GM21529 (cell line): ENCODE results near the gene BCOR.

Experiments used
- ATAC-seq: cut with Tn5 transposase; IDR thresholded peaks from one replicate; pipeline ENCODE4 v1.9.1; 2021; ENCODE audit not compliant: unreplicated experiment

Gene BCOR

DNA sequence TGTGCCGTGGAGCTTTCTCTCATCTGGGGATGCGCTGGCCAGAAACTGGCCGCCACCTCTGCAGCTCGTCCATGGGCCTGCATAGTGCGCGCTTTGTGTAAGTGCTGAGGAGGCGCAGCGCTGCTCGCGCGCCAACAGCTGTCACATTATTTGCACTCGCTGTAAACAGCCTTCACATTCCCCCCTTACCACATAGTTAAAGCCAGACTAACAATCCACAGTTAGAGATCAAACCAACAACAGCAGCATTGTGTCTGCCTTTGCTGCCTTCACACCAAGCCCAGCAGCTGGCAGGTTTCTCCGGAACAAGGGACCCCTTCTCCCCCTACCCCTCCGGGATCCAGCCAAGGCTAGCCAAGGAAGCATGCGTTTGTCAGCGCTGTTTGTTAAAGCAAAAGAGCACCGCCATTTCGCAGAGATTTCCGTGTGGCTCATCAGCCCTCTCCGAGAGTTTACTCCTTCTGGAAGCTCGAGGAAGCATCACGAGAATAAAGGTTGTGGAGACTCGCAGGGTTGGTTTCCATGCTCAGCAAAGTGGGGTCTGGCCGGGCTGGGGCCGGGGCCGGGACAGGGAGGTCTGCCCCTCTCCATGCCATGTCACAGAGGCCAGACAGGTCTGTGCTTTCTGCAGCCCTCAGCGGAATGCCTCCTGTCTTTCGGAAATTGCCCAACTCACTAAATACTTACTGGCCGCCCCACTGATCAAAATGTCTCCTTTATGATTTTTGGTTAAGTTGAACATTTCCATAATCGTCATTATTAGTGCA is 11.0 kb downstream of the BCOR start:
- no peak for ATAC-seq

DNA sequence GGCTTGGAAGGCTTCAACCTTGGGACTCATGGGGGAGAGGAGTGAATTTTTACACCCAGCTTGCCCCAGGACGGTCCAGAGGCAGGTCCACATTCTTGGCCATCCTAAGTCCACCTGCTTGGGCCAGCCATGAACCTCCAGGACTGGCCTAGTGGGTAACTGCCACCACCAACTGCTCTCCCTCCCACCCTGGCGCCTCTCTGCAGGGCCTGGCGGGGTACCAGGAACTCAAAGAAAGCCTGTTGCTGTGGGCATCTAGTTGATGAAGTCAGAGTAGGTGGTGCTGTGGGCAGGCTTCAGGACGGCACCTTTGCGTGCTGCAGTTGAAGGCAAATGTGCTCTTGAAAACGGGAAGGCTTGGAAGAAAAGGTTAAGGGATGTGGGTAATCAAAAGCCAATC is 12.0 kb downstream of the BCOR start:
- ATAC-seq, result no peak

DNA sequence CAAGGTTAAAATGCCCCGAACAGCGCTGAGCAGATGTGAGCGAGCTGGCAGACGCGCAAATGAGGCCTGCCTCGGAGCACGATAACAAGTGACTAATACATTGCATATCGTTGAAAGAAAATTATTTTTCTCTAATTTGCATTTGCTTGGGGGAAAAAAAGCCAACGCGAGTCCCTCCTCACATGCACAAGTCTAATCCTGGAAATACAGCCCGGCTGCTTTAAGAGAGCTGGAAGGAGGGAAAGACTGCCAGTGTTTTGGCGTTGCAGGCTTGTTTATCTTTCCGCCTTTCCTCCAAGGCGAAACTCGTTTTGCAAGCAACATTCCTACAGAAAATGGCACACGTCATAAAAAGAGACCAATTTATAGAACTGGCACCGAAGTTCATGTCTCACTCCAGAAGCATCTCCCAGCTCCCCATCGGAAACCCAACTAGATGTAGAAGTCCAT is 12.6 kb downstream of the BCOR start:
- no peak for ATAC-seq

DNA sequence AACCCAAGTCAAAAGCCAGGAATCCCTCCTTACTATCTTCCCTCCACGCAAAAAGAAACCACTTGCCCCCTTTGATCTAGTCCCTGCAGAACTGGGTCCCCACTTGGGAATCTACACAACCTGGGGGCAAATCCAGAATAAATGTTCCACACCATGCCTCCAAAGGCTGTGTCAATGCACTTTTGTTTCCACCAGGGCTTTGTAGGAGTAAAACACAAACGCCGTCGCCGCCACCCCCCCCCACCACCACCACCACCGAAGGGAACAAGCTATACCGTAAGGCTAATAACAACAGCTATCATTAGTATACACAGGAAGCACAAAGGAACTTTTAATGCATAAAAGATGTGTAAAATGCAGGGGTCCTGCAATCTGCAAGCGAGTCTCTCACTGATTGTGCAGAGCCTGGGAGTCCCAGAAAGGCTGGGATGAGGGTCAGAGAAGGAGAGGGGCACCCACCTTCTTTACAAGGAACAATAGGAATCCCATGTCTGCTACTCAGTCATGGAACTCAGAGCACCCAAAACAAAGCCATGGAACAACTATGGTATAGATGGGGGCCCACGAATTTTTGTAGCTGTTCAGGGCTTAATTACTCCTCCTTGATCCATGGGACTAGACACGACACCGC is 13.2 kb downstream of the BCOR start:
- ATAC-seq, result no peak

DNA sequence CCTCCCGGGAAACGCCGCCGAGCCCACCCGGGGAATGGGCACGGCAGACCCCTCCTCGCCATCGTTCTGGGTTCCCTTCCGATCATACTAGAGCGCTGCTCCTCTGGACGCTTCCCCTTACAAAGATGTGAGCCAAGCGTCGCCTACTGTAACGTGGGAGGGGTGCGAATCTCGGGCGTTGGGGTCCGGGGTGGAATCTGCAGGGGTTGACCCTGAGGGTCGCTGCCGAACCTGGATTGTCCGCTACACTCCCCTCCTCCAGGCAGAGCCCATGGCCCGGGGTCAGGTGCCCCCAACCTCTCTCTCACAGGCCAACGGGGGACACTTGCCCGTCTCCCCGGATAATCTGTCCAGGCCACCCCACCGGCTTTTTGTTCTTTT is 13.8 kb downstream of the BCOR start:
- no peak for ATAC-seq

DNA sequence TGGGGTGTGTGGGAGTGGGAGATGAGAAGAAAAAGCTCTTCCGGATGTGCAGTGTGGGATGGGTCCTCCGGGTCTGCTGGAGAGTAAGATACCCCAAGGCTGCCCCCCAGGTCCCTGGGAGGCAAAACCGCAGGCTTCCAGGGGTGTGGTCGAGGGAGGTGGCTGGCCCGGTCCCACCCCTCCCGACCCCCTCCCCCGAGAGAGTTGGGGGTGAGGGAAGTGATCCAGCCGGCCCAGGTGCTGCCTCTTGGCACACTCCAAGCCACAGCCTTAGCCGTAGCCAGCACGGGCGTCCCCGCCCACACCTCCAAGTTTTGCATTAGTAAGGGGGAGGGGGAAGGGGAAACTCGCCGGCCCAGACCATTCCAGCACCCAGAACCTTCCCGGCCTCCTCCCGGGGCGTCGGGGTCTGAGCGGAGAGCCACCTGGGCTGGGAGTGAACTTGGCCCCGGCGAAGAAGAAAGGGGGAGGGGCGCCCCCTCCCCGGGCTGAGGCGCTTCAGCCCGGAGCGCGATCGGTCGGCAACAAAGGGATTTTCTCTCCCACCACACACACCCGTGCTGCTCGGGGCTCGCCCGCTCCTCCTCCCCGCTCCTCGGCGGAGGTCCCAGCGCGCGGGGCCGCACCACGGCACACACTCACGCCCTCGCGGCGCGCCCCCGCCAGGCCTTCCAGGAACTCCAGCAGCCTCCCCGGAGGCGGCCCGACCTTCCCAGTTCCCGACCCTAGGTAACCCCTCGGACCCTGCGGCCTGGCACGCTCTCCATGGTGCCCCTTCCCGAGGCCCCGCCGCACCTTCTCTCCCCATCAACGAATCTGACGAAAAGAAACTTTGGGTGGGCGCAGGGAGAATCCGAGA is 14.4 kb downstream of the BCOR start:
- no peak for ATAC-seq

DNA sequence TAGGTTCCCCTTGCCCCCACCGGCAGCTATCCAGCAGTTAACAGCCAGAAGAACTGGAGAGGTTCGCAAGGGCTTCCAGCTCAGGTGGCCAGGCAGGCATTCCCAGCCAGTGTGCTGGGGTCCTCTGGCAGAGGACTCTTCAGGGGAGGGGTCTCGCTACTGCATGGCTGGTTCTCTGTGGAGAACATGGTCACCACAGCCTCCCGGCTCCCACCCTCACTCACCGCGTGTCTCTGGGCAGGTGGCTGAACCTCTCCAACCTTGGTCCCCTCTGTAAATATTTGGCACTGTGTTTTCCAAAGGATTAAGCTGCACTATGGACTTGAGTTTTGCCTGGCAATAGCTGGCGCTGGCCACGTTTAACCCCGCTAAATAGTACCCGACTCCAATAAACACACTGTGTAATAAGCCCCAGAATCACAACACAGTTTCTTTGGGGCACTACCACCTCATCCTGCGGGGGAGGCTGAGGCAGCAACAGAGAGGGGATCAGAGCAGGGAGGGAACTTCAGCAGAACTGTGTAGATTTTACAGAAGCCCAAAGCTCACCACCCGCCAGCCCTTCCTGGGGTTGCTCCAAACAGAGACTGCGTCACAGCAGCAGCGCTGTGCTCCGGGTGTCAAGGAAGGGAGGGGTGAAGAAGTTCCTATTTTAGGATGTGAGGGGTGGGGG is 15.2 kb downstream of the BCOR start:
- ATAC-seq, result no peak

DNA sequence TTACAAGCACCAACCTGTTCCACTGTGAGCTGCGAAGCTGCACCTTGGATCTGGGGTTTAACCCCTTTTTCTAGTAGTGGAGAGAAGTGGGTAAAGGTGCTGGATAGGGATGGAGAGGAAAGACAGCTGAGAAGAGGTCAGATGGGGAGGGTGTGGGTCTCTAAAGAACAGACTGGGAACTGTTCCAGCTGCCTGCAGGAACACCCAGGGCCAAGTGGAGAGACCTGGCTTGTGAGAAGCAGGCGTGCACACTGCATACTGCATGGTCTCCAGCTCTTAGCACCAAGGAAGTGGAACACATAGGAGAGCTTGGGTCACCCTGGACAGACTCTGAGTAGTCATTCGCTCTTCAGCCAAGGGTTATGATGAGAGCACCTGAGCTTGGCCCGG is 16.1 kb downstream of the BCOR start:
- no peak for ATAC-seq

DNA sequence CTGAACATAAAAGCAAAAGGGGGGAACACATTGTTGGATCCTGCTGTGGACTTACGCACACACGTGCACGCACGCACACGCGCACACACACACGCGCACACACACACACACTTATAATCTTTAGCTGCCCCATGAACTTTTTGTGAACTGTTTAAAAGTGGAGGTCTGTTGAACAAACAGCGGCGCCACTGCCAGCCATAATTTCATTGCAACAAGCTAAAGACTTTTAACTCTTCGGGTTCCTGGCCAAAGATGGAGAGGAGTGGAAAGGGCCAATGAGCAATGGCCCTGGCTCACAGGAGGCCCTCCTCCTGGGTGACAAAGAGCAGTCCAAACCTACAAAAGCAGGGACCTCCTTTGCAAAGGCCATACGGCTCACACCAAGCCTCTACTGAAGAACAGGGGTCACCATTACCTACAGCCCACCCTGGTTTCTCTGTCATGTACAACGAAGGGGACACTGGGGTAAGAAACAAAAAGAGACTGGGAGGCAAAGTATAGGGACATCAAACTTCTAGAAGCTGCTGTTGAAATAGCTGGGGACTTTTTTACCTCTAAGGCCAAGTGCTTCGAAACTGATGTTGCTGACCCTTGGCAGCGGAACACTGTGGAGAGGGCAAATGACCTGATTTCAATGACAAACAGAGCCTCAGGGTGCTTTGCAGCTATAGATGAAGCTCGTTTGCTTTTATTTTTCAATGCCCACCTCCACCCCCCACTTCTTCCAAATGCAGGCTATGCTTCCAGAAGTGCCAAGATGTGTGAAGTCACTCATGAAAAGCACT is 16.7 kb downstream of the BCOR start:
- ATAC-seq, result no peak

DNA sequence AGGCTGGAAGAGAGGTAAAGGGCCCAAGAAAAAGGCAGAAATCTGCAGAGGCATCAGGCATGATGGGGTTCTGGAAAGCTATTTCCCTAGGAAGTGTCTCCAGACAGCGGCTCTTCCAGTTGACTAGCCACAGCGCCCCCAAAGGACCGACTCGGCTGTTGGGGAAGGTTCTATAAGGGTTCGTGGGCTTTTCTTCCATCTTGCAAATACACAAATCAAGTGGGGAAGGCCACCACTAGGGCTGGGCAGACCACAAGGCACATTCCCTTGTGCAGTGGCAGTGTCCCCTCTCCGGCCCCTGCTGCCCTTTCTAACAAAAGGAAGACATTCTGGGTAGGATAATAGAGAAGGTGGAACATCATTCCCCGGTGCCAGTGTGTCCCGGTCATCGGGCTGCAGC is 18.2 kb downstream of the BCOR start:
- no peak for ATAC-seq

DNA sequence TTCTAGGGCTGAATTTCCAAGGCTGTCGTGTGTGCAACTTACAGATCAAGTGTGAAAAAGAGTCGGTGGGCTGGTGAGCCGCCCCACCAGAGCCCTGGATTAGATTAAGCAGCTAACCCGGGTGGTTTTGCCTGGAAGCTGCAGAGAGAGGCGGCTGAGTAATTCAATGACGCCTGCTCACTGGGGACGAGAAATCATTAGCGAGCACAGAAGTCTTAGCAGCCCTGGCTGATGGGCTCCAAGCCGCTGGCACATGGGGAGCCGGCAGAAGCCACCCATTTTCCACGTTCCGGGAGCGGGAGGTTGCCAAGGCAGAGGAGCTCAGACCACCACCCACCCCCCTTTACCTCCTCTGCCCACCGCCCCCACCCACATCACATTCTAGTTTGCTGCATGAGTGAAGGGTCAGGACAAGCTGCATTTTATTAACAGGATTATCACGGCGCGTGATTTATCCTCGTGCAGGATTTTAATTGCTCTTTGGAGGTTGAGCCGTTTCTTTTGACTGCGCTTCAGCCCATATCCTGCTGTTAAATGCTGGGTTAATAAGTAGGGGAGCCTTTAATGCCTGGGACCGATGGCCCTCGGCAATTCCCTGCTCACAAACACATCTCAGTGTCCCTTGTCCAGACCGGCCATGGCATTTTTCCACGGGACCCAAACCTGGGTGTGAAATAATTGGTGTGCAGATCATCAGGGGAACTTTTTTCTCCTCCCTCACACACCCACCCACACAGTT is 19.1 kb downstream of the BCOR start:
- ATAC-seq, result no peak

DNA sequence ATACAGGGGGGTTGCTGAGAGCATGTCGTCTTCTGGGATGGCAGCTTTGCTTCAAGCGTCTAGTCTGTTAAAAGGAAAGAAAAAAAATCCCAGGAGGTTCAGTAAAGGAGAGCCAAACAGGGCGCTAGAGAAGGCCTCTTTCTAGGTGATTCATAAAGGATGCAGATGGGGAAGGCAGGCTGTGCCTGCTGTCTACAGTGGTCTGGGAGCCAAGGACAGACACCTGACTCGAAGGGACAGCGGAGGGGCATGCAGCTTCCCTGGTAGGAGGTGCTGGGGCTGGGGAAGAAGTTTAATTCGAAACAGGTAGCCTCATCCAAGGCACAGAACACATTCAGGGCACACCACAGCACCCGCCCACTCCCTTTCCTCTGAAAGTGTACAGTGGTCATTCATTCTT is 19.9 kb downstream of the BCOR start:
- ATAC-seq, result no peak

DNA sequence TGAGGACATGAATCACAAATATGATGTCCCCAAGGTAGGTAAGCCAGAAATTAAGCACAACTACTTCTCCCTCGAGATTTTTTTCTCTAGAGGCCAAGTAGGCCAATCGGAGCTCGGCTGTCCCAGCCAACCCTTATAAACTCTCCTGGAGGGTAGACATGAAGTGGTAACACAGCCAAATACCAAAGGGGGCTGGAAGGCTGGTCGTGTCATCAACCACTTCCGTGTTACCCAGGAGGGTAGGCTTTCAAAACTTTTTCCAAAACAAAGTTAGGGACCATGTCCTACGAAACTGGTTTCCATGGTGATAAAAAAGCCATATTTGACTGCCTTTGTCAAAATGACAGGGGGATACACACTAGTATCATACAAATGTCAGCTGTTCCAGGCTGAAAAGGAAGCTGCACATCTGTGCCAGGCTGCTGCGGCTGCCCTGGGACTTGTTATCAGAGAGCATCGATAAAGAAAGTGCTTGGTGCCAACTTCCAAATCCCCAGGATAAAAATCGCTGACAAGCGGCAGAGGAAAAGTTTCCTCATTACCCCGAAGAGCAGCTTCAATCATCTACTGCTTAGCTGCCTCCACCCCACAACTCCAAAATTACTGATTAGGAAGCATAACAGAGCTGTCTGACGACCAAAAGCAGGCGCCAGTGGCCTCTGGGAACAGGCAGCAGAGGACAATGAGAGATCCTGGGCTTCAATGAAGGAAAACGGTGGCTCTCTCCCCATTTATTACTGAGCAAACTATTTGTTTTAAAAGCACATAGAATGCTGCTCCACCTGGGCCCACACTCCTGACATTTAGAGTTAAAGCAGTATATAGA is 20.8 kb downstream of the BCOR start:
- ATAC-seq, result no peak

DNA sequence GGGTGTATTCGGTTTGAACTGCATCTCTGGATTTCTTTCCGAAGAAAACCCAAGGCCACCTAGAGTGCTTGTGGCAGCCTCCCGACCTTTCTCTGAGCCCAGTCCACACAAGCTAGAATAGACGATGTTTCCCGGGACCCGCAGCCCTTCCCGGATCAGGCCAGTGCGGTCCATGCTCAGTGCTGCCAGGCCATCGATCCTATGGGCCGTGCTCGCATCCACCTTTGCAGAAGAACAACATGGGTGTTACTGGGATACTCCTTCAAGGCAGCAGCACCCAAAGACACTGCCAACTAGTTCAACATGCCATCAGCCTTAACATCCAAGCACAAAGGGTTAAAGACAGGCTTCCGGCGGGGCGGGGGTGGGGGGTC is 22.8 kb downstream of the BCOR start:
- ATAC-seq, result no peak

DNA sequence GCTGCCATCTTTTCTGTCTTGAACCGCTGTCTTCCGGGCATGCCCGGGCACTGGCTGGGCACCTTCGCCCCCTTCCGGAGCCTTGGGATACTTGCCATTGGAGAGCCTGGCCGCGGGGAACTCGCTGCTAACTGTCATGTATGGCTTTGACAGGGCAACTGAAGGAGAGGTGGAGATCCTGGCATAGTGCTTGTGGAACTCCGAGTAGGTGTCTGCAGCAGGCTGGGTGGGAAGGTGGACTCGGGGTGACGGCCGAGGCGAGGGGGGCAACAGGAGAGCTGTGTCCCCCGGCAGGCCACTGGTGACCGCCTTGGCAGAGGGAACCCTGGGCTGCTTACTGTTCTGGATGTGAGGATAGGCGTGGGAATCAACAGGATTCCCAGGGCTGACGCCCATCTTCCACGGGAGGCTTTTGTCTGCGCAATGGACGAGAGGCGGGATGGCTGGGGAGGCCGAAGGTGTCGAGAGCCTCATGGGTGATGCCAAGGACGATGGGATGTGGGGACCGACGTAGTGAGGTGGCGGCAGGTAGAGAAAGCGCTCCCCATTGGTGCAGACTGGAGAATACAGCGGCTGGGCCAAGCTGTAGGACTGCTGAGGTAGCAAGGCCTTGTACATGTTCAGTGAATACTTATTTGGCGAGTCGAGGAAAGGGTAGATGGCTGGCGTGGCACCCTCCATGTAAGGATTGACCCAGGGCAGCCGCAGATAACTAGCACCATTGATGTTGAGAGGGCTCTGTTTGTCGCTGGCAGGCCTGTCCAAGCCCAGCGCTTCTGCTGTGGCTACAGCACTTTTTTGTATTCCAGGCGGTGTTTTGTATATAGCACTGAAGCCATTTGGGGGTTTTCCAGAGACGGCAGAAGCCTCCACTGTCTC is 23.4 kb downstream of the BCOR start:
- no peak for ATAC-seq

DNA sequence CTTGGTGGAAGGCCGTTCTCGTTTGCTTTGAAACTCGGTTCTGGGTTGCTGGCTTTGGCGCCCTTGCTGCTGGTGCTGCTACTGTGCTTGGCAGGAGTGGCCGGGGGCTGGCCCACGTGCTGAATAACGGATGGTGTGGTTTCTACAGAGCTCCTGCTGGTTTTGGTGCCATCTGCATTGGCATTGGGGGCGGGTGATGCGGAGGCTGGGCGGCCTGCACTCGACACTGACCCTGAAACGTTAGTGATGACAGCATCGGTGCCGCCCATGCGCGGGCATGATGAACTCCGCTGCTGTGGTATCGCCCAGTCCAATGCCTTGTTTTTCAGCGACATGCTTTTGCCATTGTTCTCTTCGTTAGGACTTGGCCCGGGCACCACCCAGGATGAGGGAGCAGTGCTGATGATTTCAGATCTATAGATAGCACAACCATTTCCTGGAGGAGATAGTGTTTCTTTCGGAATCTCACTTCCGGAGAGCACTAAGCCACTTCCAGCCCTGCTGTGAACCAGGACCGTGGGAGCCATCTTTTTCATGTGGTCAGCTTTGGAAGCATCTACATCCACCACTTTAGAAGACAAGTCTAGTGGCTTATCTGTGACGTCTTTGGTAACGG is 24.2 kb downstream of the BCOR start:
- no peak for ATAC-seq

DNA sequence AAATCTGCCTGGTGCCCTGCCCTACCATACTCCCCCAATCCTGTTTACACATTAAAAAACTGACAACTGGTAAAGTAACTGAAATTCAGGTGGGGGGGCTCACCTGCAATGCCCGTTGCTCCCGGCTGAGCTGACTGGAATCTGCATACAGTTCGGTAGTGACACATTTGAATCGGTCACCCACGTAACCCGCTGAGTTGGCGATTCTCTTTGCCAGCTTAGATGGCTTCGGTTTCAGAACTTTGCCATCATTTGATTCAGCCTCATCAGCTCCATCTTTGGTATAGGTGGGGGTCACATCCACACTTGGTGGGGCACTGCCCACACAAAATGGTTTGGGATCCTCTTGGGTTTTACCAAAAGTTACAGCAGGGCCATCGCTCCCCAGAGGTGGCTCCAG is 25.5 kb downstream of the BCOR start:
- ATAC-seq, result no peak

DNA sequence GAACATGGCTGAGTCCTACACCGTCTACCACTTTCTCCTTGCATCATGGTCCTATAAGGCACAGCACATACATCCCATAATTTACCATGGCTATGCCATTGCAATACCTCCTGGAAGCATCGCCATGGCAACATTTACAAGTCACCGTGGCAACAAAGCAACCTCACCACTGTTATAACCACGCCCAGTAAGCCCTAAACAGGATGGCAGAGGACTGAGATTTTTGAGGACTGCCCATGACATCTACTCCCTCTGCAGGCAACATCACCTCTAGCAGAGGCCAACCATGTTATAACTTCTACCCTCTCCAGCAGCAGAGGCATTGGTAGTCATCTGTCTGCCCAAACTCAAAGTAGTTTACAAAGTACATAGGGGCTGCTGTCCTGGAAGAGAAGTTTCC is 29.7 kb downstream of the BCOR start:
- ATAC-seq, result no peak
